ENCODE results near the gene LINGO3. TPM values are rescaled to one million over a fixed set of nuclear protein-coding genes. Genes with fewer than 3 reads are reported as not detected.
"Not testable (repeated sequence)": the region's sequence is repeated elsewhere in the genome, so short reads cannot be mapped to it uniquely, and the experiment has no call there.

The LINGO3 gene
- total RNA-seq, 2 donors from 2014 or later: 0.10 TPM; not detected in 1

DNA sequence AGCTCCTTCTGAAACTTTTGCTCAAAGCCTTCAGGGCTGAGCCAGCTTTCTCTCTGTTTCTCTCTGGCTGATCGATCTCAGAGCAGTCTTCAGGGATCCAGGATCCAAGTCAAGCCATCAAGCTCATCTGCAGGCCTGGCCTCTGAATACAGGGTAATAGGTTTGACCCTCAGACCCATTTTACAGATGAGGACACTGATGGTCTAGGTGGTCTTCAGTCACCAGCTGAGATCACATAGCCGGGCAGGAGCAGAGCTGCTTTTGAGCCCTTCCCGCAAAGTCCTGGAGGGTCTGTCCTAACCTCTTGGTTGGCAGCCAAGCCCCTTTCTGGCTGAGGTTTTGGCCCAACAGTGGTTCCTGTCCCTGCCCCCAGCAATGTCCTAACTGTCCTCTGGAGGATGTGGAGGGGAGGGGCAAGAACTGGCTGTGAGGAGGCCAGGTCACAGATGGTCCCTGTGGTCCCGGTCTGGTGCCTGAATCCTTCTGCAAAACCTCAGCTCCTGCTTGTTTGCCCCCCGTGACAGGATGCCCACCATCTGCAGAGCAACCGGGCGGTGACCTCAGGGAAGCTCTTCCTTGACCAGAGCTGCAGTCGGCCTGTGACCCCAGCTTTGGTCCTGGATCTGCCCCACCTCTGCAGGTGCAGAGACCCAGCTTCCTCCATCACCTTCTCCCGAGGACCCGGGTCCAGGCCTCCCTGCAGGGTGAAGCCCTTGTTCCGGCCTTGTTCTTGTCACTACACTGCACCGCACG lies 20.2 kb downstream of the LINGO3 start:
- intact Hi-C loops (cut with DNase I): no loop called here
- peak; percentile 77 for DNase-seq (ENCODE audit: low spot score)

DNA sequence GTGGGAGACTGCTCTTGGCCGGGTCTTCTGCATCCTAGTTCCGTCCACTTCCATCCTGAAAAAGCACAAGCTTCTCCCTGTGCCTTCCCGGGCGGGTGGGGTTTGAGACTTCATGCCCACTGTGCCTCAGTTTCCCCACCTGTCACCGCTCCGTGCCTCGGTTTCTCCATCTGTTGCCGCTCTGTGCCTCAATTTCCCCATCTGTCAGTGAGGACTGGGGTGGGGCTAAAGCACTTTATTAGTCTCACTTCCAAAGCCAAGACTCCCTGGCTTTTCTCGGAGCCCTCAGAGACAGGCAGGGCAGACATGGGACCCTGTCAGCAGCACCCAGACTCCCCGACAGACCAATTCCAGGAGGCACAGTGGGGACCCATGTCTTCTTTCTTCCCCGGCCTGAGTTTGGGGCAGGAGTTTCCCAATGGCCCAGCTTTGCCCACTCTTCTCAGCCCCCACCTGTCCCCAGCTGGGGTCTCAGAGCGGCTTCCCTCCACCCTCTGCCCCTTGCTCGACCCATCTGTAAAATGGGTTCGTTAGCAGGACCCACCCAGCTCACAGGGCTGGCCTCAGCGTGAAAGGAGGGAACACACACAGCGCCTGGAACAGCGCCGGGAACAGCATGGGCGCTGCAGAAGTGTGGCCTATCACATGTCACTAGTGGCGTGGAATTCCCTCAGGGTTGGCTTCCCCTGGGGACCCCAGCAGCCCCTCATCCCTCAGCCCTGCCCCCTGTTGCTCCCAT lies 21.4 kb downstream of the LINGO3 start:
- peak; percentile 73 for DNase-seq (ENCODE audit: low spot score)
- intact Hi-C loops (cut with DNase I): no loop called here

DNA sequence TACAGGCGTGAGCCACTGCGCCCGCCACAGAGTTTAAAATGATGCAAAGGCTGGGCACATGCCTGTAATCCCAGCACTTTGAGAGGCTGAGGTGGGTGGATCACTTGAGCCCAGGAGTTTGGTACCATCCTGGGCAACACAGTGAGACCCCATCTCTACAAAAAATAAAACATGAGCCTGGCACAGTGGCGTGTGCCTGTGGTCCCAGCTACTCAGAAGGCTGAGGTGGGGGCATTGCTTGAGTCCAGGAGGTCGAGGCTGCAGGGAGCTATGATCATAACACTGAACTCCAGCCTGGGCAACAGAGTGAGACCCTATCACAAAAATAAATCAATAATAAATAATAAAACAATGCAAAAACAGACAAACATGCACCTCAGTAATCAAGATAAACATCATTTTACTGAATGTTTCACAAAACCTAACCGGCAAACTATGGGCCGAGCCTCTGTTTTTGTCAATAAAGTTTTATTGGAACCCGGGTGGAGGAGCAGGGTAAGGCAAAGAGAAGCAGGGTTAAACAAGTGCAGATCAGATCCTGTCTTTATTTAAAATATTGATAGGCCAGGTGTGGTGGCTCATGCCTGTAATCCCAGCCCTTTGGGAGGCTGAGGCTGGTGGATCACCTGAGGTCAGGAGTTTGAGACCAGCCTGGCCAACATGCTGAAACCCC lies 24.0 kb downstream of the LINGO3 start:
- intact Hi-C loops (cut with DNase I): no loop called here
- DNase-seq (ENCODE audit: low spot score): no peak

DNA sequence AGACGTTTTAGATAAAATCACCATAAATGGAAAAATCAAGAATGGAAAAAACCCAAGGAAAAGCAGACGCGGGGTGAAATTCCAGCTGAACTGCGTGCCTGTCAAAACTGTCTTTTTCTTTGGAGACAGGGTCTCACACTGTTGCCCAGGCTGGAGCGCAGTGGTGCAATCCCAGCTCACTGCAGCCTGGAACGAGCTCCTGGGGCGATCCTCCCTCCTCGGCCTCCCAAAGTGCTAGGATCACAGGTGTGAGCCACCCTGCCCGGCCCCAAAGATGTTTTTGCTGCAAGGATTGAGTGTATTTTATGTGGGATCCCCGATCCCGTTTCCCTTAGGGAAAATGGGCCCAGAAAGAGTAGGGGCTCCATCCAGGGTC lies 25.1 kb downstream of the LINGO3 start:
- intact Hi-C loops (cut with DNase I): no loop called here
- DNase-seq (ENCODE audit: low spot score): no peak

DNA sequence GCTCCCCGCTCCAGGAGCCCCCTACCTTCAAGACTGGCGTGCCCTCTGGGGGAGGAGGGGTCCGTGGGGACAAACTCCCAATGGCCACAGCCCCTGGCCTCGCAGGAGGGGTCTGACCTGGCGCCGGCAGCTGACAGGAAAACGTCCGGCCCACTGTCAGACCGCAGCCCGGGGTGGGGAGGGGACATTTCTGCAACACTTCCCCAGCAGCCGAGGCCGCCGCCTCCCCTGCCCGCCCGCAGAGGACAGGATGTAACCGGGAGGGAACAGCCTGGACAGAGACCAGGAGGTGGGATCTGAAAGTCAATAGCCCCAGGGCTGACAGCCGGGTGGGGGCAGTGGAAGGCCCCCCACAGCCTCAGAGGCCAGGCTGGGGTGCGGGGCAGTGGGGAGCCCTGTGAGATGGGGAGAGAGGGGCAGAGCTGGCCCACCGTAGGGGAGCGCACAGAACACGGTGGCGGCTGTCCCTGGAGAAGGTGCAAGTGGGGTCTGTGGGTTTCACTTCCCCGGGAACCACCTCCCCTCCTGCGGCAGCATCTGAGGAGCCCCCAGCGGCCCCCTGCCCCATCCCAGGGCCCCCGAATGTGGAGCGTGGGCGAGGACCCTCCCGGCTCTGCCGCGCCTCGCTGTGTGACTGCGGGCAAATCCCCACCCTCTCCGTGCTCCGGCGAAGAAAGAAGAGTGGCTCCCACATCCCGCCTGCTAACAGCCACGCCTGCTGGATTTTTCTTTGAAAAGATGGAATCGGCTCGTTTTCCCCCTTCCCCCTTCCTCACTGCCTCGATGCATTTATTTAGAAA lies 25.7 kb downstream of the LINGO3 start, which contains the start of gene PEAK3:
Gene PEAK3, minus strand, starts transcription at position 114 of the 800 bp plus-strand sequence. CDS start 1,244 bp downstream, outside the sequence.
- intact Hi-C loops (cut with DNase I): no loop called here
- DNase-seq (ENCODE audit: low spot score): peak; percentile 95

DNA sequence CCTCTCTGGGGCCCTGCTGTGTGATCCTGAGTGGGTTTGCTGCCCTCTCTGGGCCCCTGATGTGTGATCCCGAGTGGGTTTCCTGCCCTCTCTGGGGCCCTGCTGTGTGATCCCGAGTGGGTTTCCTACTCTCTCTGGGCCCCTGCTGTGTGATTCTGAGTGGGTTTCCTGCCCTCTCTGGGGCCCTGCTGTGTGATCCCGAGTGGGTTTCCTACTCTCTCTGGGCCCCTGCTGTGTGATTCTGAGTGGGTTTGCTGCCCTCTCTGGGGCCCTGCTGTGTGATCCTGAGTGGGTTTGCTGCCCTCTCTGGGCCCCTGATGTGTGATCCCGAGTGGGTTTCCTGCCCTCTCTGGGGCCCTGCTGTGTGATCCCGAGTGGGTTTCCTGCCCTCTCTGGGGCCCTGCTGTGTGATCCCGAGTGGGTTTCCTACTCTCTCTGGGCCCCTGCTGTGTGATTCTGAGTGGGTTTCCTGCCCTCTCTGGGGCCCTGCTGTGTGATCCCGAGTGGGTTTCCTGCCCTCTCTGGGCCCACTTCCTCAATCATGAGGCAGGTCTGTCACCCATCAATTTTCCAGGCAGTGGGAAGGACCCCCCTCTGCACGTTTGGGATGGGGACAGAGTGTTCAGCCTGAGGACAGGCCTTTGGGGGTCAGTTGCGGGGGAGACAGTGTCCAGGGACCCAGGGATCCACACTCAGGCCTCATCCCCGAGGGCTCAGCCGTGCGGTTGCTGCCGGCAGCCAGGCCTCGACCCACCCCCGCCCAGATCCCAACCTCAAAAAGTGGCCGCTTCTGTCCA lies 26.5 kb downstream of the LINGO3 start:
- intact Hi-C loops (cut with DNase I); DNase-seq (ENCODE audit: low spot score): not testable (repeated sequence)

DNA sequence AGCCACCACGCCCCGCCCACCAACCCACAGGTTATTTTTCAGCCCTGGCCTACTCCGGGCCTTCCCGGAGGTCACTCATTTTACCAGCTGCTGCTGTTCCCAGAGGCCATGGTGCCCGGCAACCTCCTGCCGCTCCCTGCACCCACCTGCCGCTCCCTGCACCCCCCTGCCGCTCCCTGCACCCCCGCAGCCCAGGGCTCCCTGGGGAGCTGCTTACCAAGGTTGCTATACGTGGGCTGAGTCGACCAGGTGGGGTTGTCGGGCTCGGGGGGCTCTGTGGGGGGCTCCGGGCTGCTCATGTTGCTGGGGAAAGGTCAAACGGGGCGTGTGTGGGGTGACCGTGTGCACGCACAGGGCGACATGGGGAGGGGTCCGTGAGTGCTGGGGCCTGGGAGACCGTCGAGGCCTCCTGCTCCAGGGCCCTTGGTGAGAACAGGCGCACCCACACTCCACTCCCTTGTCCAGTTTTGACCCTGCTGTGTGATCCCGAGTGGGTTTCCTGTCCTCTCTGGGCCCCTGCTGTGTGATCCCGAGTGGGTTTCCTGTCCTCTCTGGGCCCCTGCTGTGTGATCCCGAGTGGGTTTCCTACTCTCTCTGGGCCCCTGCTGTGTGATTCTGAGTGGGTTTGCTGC lies 27.2 kb downstream of the LINGO3 start:
- intact Hi-C loops (cut with DNase I): no loop called here
- DNase-seq (ENCODE audit: low spot score): no peak

DNA sequence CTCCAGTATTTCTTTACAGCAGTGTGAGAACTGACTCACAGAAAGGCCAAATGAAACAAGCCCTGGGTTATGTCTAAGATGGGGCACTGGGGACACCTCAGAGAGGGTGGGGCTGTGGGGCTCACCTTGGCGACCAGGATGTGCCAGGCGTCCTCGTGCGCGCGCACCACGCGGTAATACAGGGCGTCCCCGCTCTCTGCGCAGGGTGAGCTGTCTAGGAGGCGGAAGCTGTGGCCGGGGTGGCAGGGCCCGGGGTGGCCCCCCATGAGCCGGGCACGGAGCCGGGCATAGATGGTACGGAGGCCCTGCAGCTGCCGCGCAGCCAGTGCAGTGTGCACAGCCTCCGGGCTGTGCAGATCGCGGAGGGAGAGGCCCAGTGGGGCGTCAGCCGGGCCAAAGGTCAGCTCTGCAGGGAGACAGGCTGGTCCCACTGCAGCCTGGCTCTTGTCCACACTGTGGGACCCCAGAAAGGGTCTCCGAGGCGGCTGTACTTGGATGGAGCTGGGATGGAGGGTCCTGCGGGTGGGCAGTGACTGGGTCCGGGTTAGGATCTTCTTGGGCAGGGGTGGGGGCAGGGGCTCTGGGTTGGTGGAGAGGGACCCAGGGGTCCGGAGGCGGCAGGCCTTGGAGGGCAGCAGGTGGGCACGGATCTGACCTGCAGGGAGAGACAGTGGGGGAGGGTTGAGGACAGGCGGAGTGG lies 29.3 kb downstream of the LINGO3 start:
- intact Hi-C loops (cut with DNase I): loop anchor here in 1 of 2 donors (5.0 kb wide), 1 partner anchor 114 kb away; no protein-coding TSS in a partner anchor
- no peak for DNase-seq (ENCODE audit: low spot score)

DNA sequence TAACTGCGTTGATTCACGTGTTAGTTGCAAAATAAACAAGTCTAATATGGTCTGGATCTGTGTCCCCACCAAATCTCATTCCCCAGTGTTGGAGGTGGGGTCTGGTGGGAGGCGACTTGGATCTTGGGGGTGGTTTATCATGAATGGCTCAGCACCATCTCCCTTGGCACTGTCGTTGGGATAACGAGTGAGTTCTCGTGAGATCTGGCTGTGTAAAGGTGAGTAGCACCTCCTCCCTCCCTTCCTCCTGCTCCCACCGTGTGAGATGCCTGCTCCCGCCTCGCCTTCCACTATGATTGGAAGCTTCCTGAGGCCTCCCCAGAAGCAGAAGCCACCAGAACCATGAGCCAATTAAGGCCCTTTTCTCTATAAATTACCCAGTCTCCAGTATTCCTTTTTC lies 30.8 kb downstream of the LINGO3 start:
- no peak for DNase-seq (ENCODE audit: low spot score)
- intact Hi-C loops (cut with DNase I): loop anchor here in 1 of 2 donors (5.0 kb wide), 1 partner anchor 115 kb away; no protein-coding TSS in a partner anchor

DNA sequence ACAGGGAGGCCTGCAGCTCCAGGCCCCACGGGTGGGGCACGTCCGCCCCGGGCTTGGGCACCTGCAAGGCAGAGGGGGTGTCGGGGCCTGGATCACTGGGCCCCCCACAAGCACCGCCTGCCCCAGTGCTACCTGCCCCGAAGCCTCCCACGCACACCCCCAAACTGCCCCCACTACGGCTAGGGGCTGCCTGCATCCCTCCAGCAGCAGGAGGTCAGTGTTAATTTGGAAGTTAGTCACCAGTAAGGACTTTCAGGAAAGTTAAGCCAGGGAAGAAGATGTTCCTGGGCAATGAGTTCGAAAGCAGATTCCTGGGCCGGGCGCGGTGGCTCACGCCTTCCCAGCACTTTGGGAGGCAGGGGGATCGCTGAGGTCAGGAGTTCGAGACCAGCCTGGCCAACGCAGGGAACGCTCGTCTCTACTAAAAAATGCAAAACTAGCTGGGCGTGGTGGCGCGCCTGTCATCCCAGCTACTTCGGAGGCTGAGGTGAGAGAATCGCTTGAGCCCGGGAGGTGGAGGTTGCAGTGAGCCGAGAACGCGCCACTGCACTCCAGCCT lies 31.4 kb downstream of the LINGO3 start:
- no peak for DNase-seq (ENCODE audit: low spot score)
- intact Hi-C loops (cut with DNase I): loop anchor here in 1 of 2 donors (5.0 kb wide), 1 partner anchor 116 kb away; no protein-coding TSS in a partner anchor

DNA sequence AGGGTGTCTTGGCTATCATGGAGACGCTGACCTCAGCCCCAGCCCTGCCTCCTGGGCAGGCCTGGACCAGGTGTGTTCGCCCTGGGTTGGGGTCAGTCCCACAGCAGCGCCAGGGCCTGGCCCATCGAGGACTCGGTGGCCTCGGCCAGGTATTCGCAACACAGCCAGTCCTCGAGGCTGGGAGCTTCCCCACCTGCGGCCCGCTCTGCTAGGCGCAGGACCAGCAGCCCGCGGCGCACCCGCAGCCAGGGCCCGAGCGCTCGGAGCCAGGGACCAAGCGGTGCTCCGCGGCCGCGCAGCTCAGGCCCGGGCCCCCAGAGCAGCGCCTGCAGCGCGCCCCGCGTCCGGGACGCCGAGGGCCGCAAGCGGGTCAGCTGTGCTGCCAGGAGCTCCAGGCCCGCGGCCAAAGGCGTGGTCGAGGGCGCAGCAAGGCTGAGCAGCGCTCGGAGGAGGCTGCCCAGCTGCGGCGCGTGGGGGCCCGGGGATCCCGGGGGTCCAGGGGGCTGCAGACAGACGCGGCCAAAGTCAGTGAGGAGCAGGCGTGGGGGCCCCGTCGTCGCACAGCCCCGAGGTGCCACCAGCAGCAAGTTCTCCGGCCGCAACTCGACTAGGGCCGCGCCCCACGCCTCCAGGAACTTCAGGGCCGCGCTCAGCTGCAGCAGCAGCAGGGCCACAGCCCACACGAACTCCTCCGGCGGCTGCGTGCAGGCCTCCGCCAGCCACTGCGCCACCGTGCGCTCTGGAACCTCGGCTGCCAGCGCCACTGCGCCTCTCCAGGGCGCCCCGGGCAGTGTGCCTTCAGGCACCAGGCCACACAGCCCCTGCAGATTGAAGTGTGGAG lies 32.1 kb downstream of the LINGO3 start:
- intact Hi-C loops (cut with DNase I): loop anchor here in 1 of 2 donors (5.0 kb wide), 1 partner anchor 116 kb away; no protein-coding TSS in a partner anchor
- no peak for DNase-seq (ENCODE audit: low spot score)

DNA sequence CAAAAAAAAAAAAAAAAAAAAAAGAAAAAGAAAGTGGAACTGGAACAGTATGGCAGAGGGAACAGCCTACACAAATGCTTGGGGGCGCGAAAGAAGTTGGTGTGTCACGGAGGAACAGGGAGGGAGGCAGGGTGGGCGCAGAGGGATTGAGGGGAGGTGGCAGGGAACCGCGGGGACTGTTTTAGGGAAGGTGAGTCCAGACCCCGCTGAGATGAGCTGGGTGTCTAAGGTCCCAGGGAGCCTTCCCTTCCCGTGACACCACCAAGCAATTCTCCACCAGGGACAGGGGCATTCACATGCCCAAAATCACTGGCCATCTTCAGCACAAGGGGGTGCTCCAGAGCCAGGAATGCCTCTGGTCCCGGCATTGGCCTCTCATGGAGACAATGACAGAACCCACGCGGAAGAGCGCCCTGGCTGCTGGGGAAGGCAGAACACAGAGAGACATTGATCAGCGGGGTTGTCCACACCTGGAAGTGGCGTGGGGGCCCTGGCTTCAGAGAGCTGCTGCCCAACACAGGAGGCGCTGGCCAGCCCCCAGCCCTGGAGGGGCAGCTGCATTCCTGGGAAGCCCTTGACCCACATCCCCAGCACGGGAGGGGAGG lies 32.9 kb downstream of the LINGO3 start:
- DNase-seq (ENCODE audit: low spot score): peak; percentile 90
- intact Hi-C loops (cut with DNase I): loop anchor here in 1 of 2 donors (5.0 kb wide), 1 partner anchor 117 kb away; no protein-coding TSS in a partner anchor

DNA sequence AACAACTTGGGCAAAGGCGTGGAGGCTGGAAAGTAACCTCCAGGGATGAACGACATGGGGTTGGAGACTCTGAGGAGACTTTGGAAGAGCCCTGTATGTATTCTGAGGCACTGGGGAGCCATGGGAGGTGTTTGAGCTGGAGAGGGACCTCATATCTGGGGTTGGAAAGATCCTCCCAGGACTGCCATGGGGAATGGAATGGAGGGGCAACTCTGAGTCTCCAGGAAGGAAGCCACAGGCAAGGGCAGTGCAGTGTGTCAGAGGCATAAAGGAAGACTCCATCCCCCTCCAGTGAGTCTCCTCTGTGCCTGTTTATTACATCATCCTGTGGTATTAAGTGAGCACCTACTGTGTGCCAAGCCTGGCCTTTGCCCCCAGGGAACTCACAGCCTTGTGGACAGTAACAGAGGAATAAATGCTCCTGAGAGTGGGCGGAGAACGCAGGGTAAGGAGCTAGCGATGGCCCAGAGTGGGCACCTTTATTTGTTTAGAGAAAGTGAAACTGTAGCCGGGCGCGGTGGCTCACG lies 33.7 kb downstream of the LINGO3 start:
- DNase-seq (ENCODE audit: low spot score): no peak
- intact Hi-C loops (cut with DNase I): no loop called here

DNA sequence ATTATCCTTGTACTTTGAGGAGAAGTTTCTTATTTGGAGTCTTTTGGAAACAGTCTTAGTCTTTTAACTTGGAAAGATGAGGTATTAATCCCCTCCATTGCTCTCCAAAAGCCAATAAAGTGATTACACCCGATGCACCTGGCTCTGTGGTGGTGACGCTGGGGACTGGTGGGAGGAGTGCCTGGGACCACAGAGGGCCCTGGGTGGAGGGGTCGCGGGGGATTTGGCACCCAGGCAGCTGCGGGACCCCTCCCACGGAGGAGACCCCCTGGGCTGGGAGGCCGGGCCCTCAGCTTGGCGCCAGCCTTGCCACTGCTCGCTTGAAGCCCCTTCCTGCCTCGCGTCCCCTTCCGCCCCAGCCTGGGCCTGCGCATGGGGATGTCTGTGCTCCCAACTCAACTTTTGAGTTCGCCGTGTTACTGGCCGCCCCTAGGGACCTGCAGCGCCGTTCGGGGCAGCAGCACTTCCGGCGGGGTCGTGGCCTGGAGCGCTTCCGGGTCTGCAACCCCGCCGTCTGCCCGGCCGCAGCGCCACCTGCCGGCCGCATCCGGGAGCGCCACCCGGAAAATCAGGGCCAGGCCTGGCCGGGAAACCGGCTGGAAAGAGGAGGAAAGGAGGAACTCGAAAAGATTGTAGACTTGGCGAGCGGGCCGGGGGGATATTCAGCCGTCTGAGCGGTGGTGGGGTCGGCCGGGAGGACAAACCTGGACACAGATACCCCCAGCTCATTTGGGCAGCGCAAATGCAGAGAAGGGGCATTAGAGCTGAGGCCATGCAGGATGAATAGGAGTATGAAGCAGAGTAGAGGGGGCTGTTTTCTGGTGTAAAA lies 34.4 kb downstream of the LINGO3 start:
- intact Hi-C loops (cut with DNase I): loop anchor here in 1 of 2 donors (2.0 kb wide), 2 partner anchors 33 to 117 kb away; no protein-coding TSS in a partner anchor

More for the DNA sequence above, 34.4 kb downstream of the LINGO3 start:
- DNase-seq (ENCODE audit: low spot score): peak; percentile 92

All from posterior vena cava (tissue), 2 donors.